Gastrocnemius medialis (tissue), 4 donors: ENCODE results near the gene SPINK8.

Experiments used
- POLR2A ChIP-seq, 2 donors: fragments of 450-650 bp; IDR thresholded peaks; one replicate each; pipeline ENCODE4 v1.6.1; 2017; ENCODE audit warnings: antibody characterized with exemption in 2 of 2, mild to moderate bottlenecking in 2 of 2, moderate library complexity in 2 of 2
- TF ChIP-seq, protein P1 (sequence below), 5 experiments: fragments of 450-650 bp in 3 of 5; fragments of 200-600 bp in 2 of 5; sonication (generic) in 2 of 5; IDR thresholded peaks in 4 of 5; conservative IDR thresholded peaks in 1 of 5; 1 replicate in 4 of 5; 2 replicates in 1 of 5; pipeline ENCODE4 v1.5.1; 2016 to 2019; ENCODE audit warnings: antibody characterized with exemption in 5 of 5, mild to moderate bottlenecking in 3 of 5, moderate library complexity in 3 of 5

DNA sequence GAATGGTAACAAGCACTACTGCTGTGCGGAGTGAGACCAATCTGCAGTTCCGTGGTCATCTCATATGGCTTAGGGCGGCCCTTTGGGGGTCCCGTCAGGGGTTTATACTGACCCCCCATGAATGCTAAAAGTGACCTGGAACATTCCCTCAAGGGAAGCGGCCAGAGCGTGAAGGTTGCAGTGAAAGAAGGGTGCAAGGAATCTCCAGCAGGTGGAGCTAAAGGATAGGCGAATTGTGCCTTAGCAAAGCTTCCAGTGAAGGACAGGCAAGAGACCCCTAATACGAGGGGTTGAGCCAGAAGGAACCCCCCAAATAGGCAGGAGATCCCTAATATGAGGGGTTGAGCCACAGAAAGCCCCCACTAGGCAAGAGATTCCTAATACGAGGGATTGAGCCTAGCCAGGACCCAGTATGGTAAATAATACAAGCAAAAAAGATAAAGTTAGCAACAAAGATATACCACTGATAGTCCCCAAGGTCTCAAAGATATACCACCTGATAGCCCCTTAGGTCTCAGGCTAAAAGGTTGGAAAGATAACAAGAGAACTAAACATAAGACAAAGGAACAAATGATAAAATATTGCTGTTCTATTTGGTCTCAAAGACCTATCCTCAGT is 59.8 kb downstream of the SPINK8 start:
- TF ChIP-seq, protein P1, sequence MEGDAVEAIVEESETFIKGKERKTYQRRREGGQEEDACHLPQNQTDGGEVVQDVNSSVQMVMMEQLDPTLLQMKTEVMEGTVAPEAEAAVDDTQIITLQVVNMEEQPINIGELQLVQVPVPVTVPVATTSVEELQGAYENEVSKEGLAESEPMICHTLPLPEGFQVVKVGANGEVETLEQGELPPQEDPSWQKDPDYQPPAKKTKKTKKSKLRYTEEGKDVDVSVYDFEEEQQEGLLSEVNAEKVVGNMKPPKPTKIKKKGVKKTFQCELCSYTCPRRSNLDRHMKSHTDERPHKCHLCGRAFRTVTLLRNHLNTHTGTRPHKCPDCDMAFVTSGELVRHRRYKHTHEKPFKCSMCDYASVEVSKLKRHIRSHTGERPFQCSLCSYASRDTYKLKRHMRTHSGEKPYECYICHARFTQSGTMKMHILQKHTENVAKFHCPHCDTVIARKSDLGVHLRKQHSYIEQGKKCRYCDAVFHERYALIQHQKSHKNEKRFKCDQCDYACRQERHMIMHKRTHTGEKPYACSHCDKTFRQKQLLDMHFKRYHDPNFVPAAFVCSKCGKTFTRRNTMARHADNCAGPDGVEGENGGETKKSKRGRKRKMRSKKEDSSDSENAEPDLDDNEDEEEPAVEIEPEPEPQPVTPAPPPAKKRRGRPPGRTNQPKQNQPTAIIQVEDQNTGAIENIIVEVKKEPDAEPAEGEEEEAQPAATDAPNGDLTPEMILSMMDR (IDR thresholded peaks at IDR 0.05 in 4 of 5, conservative IDR thresholded peaks at IDR 0.05 in 1 of 5) = peak; percentile 55 to 80 (median 67)
- no peak for TF ChIP-seq POLR2A (IDR thresholded peaks at IDR 0.05)
